H9 (cell line): ENCODE data around the gene VAV3. TPM values are rescaled to one million over a fixed set of nuclear protein-coding genes. Genes with fewer than 3 reads are reported as not detected.

Experiments
- DNase-seq: peaks from one replicate; pipeline ENCODE4 v3.0.0-alpha.2; 2017
- H2AFZ ChIP-seq: one replicate; pipeline ENCODE4 v1.6.1; 2013; ENCODE audit warnings: mild to moderate bottlenecking, low read length, control low read depth, moderate library complexity
- H2AK5ac ChIP-seq: 2 replicates; pipeline ENCODE4 v1.6.1; 2013; ENCODE audit warnings: low read length, control low read depth, mixed read lengths; ENCODE audit not compliant: insufficient read length
- H2BK120ac ChIP-seq: one replicate; pipeline ENCODE4 v1.6.1; 2013; ENCODE audit warnings: low read depth, mild to moderate bottlenecking, low read length, control low read depth, inconsistent platforms; ENCODE audit not compliant: poor library complexity, severe bottlenecking
- H2BK12ac ChIP-seq: 2 replicates; pipeline ENCODE4 v1.6.1; 2013; ENCODE audit warnings: low read length, control low read depth, mixed read lengths, low read depth; ENCODE audit not compliant: insufficient read length
- H2BK15ac ChIP-seq: 2 replicates; pipeline ENCODE4 v1.6.1; 2013; ENCODE audit warnings: low read depth, low read length, control low read depth
- H2BK20ac ChIP-seq: one replicate; pipeline ENCODE4 v1.6.1; 2013; ENCODE audit warnings: low read depth, mild to moderate bottlenecking, low read length, control low read depth, inconsistent platforms; ENCODE audit not compliant: poor library complexity, severe bottlenecking
- H2BK5ac ChIP-seq: 2 replicates; pipeline ENCODE4 v1.6.1; 2013; ENCODE audit warnings: low read length, control low read depth, mixed read lengths; ENCODE audit not compliant: insufficient read length
- H3K14ac ChIP-seq: 2 replicates; pipeline ENCODE4 v1.6.1; 2013; ENCODE audit warnings: low read length, control low read depth; ENCODE audit not compliant: insufficient read depth
- H3K18ac ChIP-seq: 2 replicates; pipeline ENCODE4 v1.6.1; 2013; ENCODE audit warnings: low read depth, mild to moderate bottlenecking, mixed read lengths, low read length, control low read depth; ENCODE audit not compliant: insufficient read length
- H3K23ac ChIP-seq: 2 replicates; pipeline ENCODE4 v1.6.1; 2013; ENCODE audit warnings: low read length, control low read depth, mixed read lengths, low read depth; ENCODE audit not compliant: insufficient read length
- H3K23me2 ChIP-seq: 2 replicates; pipeline ENCODE4 v1.6.1; 2013; ENCODE audit warnings: low read depth, mild to moderate bottlenecking, mixed read lengths, low read length, control low read depth; ENCODE audit not compliant: insufficient read length, poor library complexity, severe bottlenecking
- H3K27ac ChIP-seq: 2 replicates; pipeline ENCODE4 v1.5.1; 2013; ENCODE audit warnings: low read length, control low read depth, mixed read lengths, low read depth; ENCODE audit not compliant: insufficient read length
- H3K27me3 ChIP-seq: 2 replicates; pipeline ENCODE4 v1.6.1; 2013; ENCODE audit warnings: low read length, control low read depth, inconsistent platforms; ENCODE audit not compliant: insufficient read depth
- H3K4ac ChIP-seq: 2 replicates; pipeline ENCODE4 v1.6.1; 2013; ENCODE audit warnings: low read depth, mild to moderate bottlenecking, control low read depth, inconsistent platforms, low read length, moderate library complexity
- H3K4me1 ChIP-seq: 2 replicates; pipeline ENCODE4 v1.6.1; 2013; ENCODE audit warnings: low read length, control low read depth, inconsistent platforms; ENCODE audit not compliant: insufficient read depth
- H3K4me2 ChIP-seq: 2 replicates; pipeline ENCODE4 v1.6.1; 2013; ENCODE audit warnings: low read length, control low read depth, mixed read lengths; ENCODE audit not compliant: insufficient read length, insufficient read depth
- H3K56ac ChIP-seq: 2 replicates; pipeline ENCODE4 v1.6.1; 2013; ENCODE audit warnings: low read depth, mild to moderate bottlenecking, mixed read lengths, low read length, control low read depth; ENCODE audit not compliant: insufficient read length
- H3K79me1 ChIP-seq: 2 replicates; pipeline ENCODE4 v1.6.1; 2013; ENCODE audit warnings: low read depth, mild to moderate bottlenecking, moderate library complexity, low read length, control low read depth, inconsistent platforms; ENCODE audit not compliant: insufficient read depth, poor library complexity, severe bottlenecking
- H3K79me2 ChIP-seq: 2 replicates; pipeline ENCODE4 v1.6.1; 2013; ENCODE audit warnings: low read length, control low read depth, inconsistent platforms; ENCODE audit not compliant: insufficient read depth
- H3K9ac ChIP-seq: 2 replicates; pipeline ENCODE4 v1.6.1; 2013; ENCODE audit warnings: low read length, control low read depth, mixed read lengths; ENCODE audit not compliant: insufficient read length; ENCODE audit errors: extremely low read depth
- H3K9me3 ChIP-seq: one replicate; pipeline ENCODE4 v1.6.1; 2013; ENCODE audit warnings: low read depth, low read length, inconsistent platforms; ENCODE audit not compliant: control insufficient read depth
- H3T11ph ChIP-seq: one replicate; pipeline ENCODE4 v1.6.1; 2013; ENCODE audit warnings: mild to moderate bottlenecking, low read length, control low read depth, inconsistent platforms
- H4K20me1 ChIP-seq: one replicate; pipeline ENCODE4 v1.6.1; 2013; ENCODE audit not compliant: control insufficient read depth, insufficient read length, insufficient read depth
- H4K5ac ChIP-seq: 2 replicates; pipeline ENCODE4 v1.6.1; 2013; ENCODE audit warnings: low read depth, mild to moderate bottlenecking, mixed read lengths, low read length, control low read depth; ENCODE audit not compliant: insufficient read length
- H4K8ac ChIP-seq: replicated peaks from 2 replicates; pipeline ENCODE4 v1.6.1; 2013; ENCODE audit warnings: low read length, control low read depth, mixed read lengths, low read depth; ENCODE audit not compliant: insufficient read length
- H4K91ac ChIP-seq: 2 replicates; pipeline ENCODE4 v1.6.1; 2013; ENCODE audit warnings: low read depth, mild to moderate bottlenecking, moderate library complexity, mixed read lengths, low read length, control low read depth; ENCODE audit not compliant: insufficient read length
- H3K27ac Mint-ChIP-seq, 3 experiments: 2 replicates in 2 of 3; 3 replicates in 1 of 3; pipeline ENCODE4 v1.8.0; 2020 to 2021; ENCODE audit warnings: mixed read lengths in 3 of 3, mild to moderate bottlenecking in 1 of 3, moderate library complexity in 1 of 3
- H3K27me3 Mint-ChIP-seq: 2 replicates; pipeline ENCODE4 v1.8.0; 2021; ENCODE audit warnings: low read depth, mild to moderate bottlenecking, moderate library complexity, mixed read lengths
- H3K36me3 Mint-ChIP-seq, 3 experiments: 2 replicates in 2 of 3; 3 replicates in 1 of 3; pipeline ENCODE4 v1.8.0; 2020 to 2021; ENCODE audit warnings: low read depth in 3 of 3, mixed read lengths in 3 of 3; ENCODE audit not compliant: insufficient read depth in 1 of 3
- H3K4me1 Mint-ChIP-seq, 2 experiments: 2 replicates each; pipeline ENCODE4 v1.8.0; 2020; ENCODE audit warnings: mixed read lengths in 2 of 2
- H3K4me3 Mint-ChIP-seq, 2 experiments: 2 replicates in 1 of 2; 3 replicates in 1 of 2; pipeline ENCODE4 v1.8.0; 2020 to 2021; ENCODE audit warnings: mild to moderate bottlenecking in 2 of 2, mixed read lengths in 2 of 2, moderate library complexity in 1 of 2
- H3K9me3 Mint-ChIP-seq, 2 experiments: 2 replicates in 1 of 2; 3 replicates in 1 of 2; pipeline ENCODE4 v1.8.0; 2020; ENCODE audit warnings: mild to moderate bottlenecking in 2 of 2, mixed read lengths in 2 of 2, moderate library complexity in 1 of 2
- WGBS: extraction: QIAGEN DNeasy Blood & Tissue Kit; methylation state at CpG from one replicate; pipeline ENCODE4 v1.1.7; 2013; ENCODE audit warnings: missing lambda C conversion rate, low lambda C conversion rate, mixed read lengths; ENCODE audit not compliant: insufficient read length; ENCODE audit errors: extremely low coverage; 5-methylcytosine and 5-hydroxymethylcytosine counted together
- total RNA-seq: library from RNA; stranded (reverse); gene quantifications from 2 replicates; pipeline ENCODE4 v1.2.1, GENCODE V29; 2021
- TF ChIP-seq, protein P1 (sequence below): fragments of 200-600 bp; sonication (generic); conservative IDR thresholded peaks from 3 replicates; pipeline ENCODE4 v1.8.0; 2021; ENCODE audit warnings: antibody characterized with exemption, mild to moderate bottlenecking

Gene VAV3
- total RNA-seq, 1 experiment from 2014 or later = 5.1 TPM

- H3K4me1 ChIP-seq = peaks cover 2% of the 10 kb centered on the region; the same call in 1 of the 2 replicates
- no peak overlapping the region for H3T11ph ChIP-seq
- DNase-seq = no peak
- H3K27me3 ChIP-seq = no peaks in the 10 kb centered on the region
- no peak overlapping the region for H4K5ac ChIP-seq
- no CpG with 5 or more reads among the region's 3 CpGs for WGBS
- H3K23me2 ChIP-seq = no peaks in the 10 kb centered on the region
- H2AFZ ChIP-seq = no peak overlapping the region
- H3K56ac ChIP-seq = no peak overlapping the region
- H3K79me1 ChIP-seq = no peaks in the 10 kb centered on the region
- TF ChIP-seq, protein P1, sequence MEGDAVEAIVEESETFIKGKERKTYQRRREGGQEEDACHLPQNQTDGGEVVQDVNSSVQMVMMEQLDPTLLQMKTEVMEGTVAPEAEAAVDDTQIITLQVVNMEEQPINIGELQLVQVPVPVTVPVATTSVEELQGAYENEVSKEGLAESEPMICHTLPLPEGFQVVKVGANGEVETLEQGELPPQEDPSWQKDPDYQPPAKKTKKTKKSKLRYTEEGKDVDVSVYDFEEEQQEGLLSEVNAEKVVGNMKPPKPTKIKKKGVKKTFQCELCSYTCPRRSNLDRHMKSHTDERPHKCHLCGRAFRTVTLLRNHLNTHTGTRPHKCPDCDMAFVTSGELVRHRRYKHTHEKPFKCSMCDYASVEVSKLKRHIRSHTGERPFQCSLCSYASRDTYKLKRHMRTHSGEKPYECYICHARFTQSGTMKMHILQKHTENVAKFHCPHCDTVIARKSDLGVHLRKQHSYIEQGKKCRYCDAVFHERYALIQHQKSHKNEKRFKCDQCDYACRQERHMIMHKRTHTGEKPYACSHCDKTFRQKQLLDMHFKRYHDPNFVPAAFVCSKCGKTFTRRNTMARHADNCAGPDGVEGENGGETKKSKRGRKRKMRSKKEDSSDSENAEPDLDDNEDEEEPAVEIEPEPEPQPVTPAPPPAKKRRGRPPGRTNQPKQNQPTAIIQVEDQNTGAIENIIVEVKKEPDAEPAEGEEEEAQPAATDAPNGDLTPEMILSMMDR = no peak
- no peak overlapping the region for H2AK5ac ChIP-seq
- no peak overlapping the region for H2BK20ac ChIP-seq
- no peak overlapping the region for H3K4me2 ChIP-seq
- no peak overlapping the region for H3K9ac ChIP-seq
- H3K27ac ChIP-seq = no peak overlapping the region
- no peak overlapping the region for H3K18ac ChIP-seq
- Mint-ChIP-seq H3K27ac (no peak overlapping the region), H3K36me3 (no peaks in the 10 kb centered on the region), H3K9me3 (no peaks in the 10 kb centered on the region), H3K4me3 (no peak overlapping the region), H3K4me1 (peaks cover 15% of the 10 kb centered on the region in 2 experiments), H3K27me3 (no peaks in the 10 kb centered on the region)
- no peak overlapping the region for H3K14ac ChIP-seq
- no peak overlapping the region for H4K8ac ChIP-seq
- H4K91ac ChIP-seq = no peak overlapping the region
- H4K20me1 ChIP-seq = no peaks in the 10 kb centered on the region
- H2BK120ac ChIP-seq = no peak overlapping the region
- no peak overlapping the region for H2BK5ac ChIP-seq
- H2BK12ac ChIP-seq = no peak overlapping the region
- no peak overlapping the region for H2BK15ac ChIP-seq
- no peak overlapping the region for H3K4ac ChIP-seq
- H3K9me3 ChIP-seq = no peaks in the 10 kb centered on the region
- H3K23ac ChIP-seq = no peak overlapping the region
- H3K79me2 ChIP-seq = no peaks in the 10 kb centered on the region
Observed at GRCh38 chr1:107950464-107950863, 14.5 kb downstream of the VAV3 start.
